Epithelial cell of proximal tubule (primary cell): Measurements from ENCODE around the gene SYNPO2. TPM values are rescaled to one million over a fixed set of nuclear protein-coding genes. Genes with fewer than 3 reads are reported as not detected.
A peak's percentile ranks its signal among the peaks of the same experiment; 100 is the strongest.
"Not testable (repeated sequence)": the region's sequence is repeated elsewhere in the genome, so short reads cannot be mapped to it uniquely, and the experiment has no call there.

Experiments
- DNase-seq: peaks from one replicate; pipeline ENCODE4 v3.0.0-alpha.2; 2011; ENCODE audit warnings: low read depth
- H3K4me3 ChIP-seq: 2 replicates; pipeline ENCODE4 v1.5.1; 2011; ENCODE audit warnings: low read depth, mild to moderate bottlenecking, low read length
- CTCF ChIP-seq: conservative IDR thresholded peaks from 2 replicates; pipeline ENCODE4 v1.5.1; 2012; ENCODE audit warnings: low read depth, mild to moderate bottlenecking, low read length
- total RNA-seq: library from RNA; depleted of rRNA; stranded (reverse); fragments of >200 nt; gene quantifications from 2 replicates; pipeline ENCODE4 v1.2.3, GENCODE V29; 2015

Gene SYNPO2
- total RNA-seq, 1 donor from 2014 or later = 0.40 TPM

GRCh38 chr4:119040261-119040660, 151.6 kb downstream of the SYNPO2 start:
- DNase-seq = no peak
- no peak overlapping the region for H3K4me3 ChIP-seq
- TF ChIP-seq CTCF = no peak

GRCh38 chr4:119040694-119041185, 152.1 kb downstream of the SYNPO2 start:
- TF ChIP-seq CTCF = no peak
- peak; percentile 47 for DNase-seq
- H3K4me3 ChIP-seq = no peak overlapping the region

GRCh38 chr4:119041396-119041795, 152.7 kb downstream of the SYNPO2 start:
- DNase-seq = no peak
- no peak overlapping the region for H3K4me3 ChIP-seq
- TF ChIP-seq CTCF = no peak

GRCh38 chr4:119041951-119042560, 153.4 kb downstream of the SYNPO2 start:
- TF ChIP-seq CTCF = peak; percentile 75
- no peak overlapping the region for H3K4me3 ChIP-seq
- DNase-seq = peak; percentile 37

- no peak for DNase-seq
- TF ChIP-seq CTCF = no peak
Observed at GRCh38 chr4:119046263-119046662, 157.6 kb downstream of the SYNPO2 start.

GRCh38 chr4:119047059-119047458, 158.4 kb downstream of the SYNPO2 start:
- H3K4me3 ChIP-seq, DNase-seq: not testable (repeated sequence)

More at GRCh38 chr4:119046263-119046662, 157.6 kb downstream of the SYNPO2 start:
- no peak overlapping the region for H3K4me3 ChIP-seq

- H3K4me3 ChIP-seq = no peak overlapping the region
- TF ChIP-seq CTCF = no peak
- DNase-seq = no peak
Observed at GRCh38 chr4:119048446-119048845, 159.8 kb downstream of the SYNPO2 start.
